ENCODE data around the gene SLC23A2.
"Not testable (repeated sequence)": the region's sequence is repeated elsewhere in the genome, so short reads cannot be mapped to it uniquely, and the experiment has no call there.

SLC23A2 gene

GRCh38 chr20:5005326-5005725 lies 4.0 kb upstream of the SLC23A2 start:
- DNase-seq, result no peak

- not testable (repeated sequence) for DNase-seq
Observed at GRCh38 chr20:5004825-5005224, 3.5 kb upstream of the SLC23A2 start.

- no peak for DNase-seq
Observed at GRCh38 chr20:5003626-5004025, 2.3 kb upstream of the SLC23A2 start.

DNA sequence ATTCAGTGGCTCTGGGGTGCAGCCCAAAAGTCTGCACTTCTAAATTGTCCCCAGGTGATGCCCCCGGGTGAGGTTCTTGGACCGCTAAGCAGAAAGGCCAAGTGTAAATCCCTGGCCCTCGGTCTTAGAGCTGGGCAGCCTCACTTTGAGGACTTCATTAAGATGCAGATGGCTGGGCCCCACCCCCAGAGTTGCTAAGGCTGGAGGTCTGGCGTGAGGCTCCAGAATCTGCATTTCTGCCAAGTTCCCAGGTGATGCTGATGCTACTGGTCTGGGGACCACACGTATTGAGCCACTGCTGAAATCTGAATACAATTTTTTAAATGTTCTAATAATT lies 735 bp upstream of the SLC23A2 start:
- DNase-seq, result no peak

DNA sequence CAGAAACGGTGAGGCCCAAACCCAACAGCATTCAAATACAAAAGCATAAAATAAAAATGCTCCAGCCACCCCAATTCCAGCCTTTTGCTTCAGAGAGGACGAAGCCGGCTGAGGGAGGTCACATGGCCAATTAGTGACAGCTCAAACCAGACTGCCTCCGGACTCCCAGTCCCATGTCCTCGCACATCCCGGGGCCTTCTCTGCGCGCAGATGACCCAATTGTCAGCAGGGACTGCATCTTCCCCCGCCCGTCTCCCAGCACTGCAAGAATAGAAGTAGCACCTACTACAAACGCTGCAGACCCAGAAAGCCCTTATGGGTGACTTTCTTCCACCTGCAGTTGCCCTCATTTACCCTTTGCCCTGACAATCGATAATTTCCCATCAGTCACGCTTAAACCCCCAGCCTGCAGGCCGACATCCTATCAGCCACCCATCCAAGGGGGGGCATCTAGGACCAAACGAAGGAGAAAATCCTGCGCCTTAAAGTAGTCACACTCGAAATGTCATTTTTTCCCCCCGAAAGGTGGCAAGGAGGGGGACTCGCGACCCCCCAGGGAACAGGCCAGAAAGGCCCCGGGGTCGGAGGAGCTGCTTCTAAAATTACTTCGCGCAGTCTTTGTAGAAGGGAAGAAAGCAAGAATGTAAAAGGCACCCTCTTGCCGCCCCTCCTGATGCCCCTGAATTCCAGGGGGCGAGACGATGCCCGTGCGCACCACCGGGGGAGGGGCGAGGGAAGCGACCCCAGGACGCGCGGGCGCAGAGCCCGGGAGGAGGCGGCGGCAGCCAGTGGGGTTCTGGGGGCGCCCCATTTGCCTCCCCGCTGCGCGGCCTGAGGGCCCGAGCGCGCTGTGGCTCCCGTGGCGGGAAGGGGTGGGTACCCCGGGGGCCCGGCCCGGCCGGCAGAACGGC lies 792 bp downstream of the SLC23A2 start:
- DNase-seq, result peak in 1 of 2 experiments; percentile 70

DNA sequence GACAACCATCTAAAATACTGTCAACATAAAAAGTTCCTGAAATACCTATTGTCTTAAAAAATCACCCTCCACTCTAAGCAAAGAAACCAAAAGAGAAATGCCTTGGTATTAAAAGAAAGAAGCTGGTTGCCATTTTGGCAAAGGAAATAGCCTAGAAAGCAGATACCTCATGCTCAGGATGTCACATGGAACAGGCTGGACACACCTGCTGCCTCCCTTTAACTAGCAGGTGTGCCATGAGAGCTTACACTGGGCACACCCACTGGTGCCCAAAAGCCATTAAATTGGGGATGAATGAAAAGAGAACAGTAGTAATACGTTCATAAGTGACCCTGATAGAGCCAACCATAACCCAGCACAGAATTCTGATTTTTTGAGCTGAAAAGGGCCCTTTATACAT lies 1.5 kb downstream of the SLC23A2 start:
- peak; percentile 62 to 70 for DNase-seq

DNA sequence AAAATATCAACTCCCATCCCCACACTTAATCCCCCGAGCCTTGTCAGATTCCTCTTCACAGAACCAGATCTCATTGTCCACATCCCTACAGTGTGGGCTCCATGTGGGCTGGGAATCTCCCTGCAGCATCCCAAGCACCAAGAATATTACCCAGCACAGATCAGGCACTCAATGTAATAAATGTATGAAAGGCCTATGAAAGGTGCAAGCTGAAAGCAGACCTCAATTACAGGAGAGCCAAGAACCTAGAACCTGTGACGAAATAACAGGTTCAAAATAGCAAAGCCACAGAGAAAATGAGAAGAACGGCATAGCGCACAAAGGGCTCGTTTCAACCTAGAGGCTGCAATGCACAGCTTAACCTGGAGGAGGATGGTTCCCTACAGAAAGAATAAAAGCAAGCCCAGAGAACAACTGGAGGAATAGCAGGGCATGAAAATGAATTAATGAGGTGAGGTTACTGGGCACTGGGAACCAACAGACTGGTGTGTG lies 3.1 kb downstream of the SLC23A2 start:
- no peak for DNase-seq

- DNase-seq, result no peak
Observed at GRCh38 chr20:4997222-4997621, 4.1 kb downstream of the SLC23A2 start.

DNA sequence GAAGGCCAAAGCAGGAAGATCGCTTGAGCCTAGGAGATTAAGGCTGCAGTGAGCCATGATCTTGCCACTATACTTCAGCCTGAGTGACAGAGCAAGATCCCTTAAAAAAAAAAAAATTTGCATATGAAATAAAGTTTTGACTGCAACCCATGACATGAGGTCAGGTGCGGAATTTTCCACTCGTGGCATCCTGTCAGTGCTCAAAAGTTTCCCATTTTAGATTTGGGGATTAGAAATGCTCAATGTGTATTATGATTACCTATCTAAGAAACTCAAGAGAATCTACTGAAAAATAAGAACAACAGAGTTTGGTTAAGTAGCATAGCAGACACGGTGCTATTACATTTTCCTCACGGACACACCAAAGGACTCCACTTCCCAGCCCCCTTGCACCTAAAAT lies 11.7 kb downstream of the SLC23A2 start:
- no peak for DNase-seq

DNA sequence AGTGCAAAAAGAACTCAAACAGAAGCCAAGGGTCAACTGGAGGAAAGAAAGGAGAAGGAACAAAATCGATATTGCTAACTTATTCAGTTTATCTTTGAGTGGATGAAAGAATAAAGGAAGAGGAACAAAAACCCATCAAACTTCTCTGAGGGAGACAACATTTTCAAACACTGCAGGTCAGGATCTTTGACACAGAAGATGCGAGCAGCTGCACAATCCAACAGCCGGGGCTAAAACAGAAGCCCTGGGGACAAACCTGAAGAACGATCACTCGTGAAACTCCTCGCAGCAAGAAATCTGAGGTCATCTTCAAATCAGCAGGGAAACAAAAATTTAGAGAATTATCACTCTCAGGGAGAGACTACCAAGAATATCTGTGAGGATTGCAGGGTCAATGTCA lies 14.2 kb downstream of the SLC23A2 start:
- DNase-seq, result no peak

DNA sequence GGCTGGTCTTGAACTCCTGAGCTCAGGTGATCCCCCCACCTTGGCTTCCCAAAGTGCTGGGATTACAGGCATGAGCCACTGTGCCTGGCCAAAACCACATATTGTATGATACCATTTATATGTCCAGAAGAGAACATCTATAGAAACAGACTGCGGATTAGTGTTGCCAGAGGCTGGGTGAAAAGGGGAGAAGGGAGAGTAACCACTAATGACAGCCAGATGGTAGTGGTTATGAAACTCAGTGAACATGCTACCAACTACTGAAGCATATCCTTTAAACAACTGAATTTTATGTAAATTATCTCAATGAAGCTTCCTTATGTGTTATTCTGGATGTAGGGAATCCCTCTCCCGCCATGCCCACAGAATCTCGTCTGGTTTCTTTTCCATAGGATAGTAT lies 15.7 kb downstream of the SLC23A2 start:
- DNase-seq, result no peak

- no peak for DNase-seq
Observed at GRCh38 chr20:4982281-4982680, 19.0 kb downstream of the SLC23A2 start.

- no peak for DNase-seq
Observed at GRCh38 chr20:4979841-4980410, 21.4 kb downstream of the SLC23A2 start.

- no peak for DNase-seq
Observed at GRCh38 chr20:4978050-4978918, 23.0 kb downstream of the SLC23A2 start.

- DNase-seq, result not testable (repeated sequence)
Observed at GRCh38 chr20:4976014-4976413, 25.3 kb downstream of the SLC23A2 start.

DNA sequence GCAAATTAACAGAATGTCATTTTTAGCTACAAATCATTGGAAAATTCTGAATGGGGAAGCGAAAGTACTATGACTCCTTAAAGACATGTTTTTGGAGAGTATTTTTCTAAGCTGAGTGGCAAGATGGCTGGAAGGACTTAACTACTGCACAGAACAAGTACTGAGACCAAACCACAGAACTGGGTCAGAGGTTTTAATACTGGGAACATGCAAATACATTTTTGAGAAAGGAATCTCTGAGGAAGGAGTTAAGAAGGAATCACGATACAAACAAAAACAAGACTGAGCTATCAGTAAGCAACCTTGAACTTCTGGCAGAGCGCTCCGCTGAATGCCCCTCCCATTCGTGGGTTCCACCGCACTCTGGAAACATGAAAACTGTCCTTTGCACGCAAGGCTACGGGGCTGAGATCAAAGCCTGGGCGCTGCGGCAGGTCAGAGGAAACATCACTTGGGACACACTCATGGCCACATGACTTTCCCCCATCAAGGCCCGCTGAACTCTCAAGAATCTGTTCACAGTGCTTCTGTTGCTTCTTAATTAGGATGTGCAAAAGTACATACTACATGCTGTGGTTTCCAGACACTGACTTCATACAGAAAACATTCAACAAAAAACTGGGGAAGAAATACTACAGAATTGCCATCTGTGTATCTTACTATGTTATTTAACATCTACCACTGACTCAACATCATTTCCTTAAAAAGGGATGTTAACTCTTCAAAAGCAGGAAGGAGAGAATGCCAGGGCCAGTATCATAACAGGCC lies 27.8 kb downstream of the SLC23A2 start:
- DNase-seq, result no peak

DNA sequence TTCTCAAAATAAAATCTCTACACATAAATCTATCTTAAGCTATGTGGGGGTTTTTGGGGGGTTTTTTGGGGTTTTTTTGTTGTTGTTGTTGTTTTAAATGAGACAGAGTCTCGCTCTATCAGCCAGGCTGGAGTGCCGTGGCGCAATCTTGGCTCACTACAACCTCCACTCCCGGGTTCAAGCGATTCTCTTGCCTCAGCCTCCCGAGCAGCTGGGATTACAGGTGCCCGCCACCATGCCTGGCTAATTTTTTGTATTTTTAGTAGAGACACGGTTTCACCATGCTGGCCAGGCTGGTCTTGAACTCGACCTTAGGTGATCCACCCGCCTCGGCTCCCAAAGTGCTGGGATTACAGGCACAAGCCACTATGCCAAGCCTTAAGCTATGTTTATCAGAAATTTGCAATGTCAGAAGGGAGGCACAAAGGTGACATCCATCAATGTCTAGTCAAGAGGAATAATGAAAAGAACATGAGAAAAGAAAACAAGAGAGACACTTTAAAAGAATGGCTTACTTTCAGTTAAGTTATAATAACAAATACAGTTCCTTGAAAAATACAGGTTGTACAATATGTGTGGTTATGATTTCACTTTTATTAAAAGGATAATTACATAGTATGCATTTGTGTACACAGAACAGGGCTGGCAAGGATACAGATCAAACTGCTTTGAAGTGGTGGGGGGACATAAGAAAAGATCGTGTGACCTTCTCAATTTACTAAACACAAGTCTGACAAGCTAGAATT lies 28.6 kb downstream of the SLC23A2 start:
- no peak for DNase-seq

DNA sequence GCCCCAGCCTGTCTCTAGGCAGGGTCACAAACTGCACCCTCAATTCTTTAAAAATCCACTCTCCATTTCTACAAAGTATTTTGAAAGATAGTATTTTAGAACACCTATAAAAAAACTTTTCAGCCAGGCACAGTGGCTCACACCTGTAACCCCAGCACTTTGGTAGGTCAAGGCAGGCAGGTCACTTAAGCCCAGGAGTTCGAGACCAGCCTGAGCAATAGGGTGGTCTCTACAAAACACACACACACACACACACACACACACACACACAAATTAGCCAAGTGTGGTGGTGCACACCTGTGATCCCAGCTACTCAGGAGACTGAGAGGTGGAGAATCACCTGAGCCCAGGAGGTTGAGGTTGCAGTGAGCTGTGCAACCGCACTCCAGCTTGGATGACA lies 30.2 kb downstream of the SLC23A2 start:
- DNase-seq, result no peak

DNA sequence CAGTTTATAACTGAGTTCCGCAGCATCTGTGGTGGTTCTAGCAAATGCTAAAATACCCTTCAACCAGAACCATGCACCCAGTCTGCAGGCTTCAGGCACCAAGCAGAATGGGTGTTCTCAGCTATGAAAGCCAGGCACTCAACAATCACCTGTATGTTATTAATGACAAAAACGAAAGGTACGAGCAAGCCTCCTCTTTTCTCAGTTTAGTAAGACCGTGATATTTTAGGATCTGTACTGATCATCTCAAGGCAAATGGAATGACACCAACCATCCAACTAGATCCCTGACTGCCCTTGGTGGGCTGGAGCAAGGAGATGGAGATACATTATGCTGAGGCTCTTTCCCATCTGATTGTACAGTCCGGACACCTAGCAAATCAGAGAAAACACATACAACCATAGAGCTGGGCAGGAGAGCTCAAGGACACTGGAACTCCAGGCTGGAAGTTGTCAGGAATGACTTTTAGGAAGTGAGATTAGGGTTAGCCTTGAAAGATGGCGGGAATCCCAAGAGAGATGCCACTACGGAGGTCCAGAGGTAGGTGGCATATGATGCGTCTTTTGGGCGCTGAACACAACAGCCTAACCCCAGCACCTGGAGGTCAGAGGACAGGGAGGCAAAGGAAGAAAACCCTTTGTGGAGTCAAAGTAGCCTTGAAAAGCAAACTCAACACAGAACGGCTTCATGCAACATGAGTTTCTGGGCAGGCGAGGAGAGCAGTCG lies 33.4 kb downstream of the SLC23A2 start:
- DNase-seq, result no peak

DNA sequence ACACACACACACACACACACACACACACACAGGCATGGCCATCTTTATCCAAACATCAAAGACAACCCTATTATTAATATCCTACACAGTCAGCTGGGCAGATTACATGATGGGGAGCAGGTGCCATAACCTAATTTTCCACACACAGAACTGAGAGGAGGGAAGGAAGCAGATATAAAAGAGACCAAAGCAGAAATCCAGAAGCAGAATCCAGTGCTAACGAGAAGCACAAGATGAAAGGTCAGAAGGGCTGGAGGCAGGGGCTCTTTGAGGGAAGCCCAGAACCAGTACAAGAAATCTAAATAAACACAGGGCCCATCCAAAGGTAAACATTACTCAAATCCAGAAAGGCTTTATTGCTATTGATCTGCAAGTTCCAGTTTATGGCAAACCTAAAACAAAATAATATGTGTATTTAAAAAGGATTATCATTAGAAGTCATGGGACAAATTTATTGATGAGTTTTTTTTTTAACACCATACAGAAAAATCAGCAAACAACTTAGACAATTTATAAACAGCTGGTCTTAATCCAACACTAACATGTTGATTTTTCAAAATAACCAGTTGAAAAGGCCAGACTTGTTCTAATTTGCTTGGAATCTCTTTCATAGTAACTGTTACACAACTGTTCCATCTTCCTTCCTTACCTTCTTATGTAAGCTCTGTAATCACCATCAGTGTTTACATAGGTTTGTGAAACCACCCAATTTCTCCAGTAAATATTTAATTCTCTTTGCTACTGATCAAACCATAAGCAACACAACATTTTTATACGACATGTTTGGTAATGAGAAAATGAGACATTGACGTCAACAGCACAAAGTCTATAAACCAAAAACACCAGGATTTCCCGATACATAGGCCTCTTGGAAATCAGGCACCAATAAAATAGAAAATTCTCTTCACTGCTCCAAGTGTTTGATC lies 34.2 kb downstream of the SLC23A2 start:
- DNase-seq, result no peak

All from NCI-H187 (cell line).